Measurements from ENCODE around the gene PDZRN3.
A peak's percentile ranks its signal among the peaks of the same experiment; 100 is the strongest.

Gene PDZRN3

GRCh38 chr3:73603762-73604171 is 21.0 kb downstream of the PDZRN3 start:
- peak; percentile 69 for ATAC-seq
- TF ChIP-seq TCF4 (CRISPR knock-in tag; IDR thresholded peaks at IDR 0.05; ENCODE audit: borderline replicate concordance): peak; percentile 91
- TF ChIP-seq ISL1 (CRISPR knock-in tag; IDR thresholded peaks at IDR 0.05): peak; percentile 95
- TF ChIP-seq GLIS3 (CRISPR knock-in tag; IDR thresholded peaks at IDR 0.05): 0 out of 2 replicates have a peak, but pooled peaks have one; percentile 83
- TF ChIP-seq CSDC2 (CRISPR knock-in tag; IDR thresholded peaks at IDR 0.05): 0 out of 2 replicates have a peak, but pooled peaks have one; percentile 21
- TF ChIP-seq OSR1 (CRISPR knock-in tag; IDR thresholded peaks at IDR 0.05): no peak
- no peak for TF ChIP-seq BACH2 (CRISPR knock-in tag; IDR thresholded peaks at IDR 0.05; ENCODE audit: borderline replicate concordance)
- TF ChIP-seq, protein P1, sequence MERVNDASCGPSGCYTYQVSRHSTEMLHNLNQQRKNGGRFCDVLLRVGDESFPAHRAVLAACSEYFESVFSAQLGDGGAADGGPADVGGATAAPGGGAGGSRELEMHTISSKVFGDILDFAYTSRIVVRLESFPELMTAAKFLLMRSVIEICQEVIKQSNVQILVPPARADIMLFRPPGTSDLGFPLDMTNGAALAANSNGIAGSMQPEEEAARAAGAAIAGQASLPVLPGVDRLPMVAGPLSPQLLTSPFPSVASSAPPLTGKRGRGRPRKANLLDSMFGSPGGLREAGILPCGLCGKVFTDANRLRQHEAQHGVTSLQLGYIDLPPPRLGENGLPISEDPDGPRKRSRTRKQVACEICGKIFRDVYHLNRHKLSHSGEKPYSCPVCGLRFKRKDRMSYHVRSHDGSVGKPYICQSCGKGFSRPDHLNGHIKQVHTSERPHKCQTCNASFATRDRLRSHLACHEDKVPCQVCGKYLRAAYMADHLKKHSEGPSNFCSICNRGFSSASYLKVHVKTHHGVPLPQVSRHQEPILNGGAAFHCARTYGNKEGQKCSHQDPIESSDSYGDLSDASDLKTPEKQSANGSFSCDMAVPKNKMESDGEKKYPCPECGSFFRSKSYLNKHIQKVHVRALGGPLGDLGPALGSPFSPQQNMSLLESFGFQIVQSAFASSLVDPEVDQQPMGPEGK (CRISPR knock-in tag; IDR thresholded peaks at IDR 0.05; ENCODE audit: borderline replicate concordance): peak; percentile 87
- peak; percentile 90 for TF ChIP-seq TOX (CRISPR knock-in tag; IDR thresholded peaks at IDR 0.05; ENCODE audit: borderline replicate concordance)
- 0 out of 2 replicates have a peak, but pooled peaks have one; percentile 14 for TF ChIP-seq ARNTL (CRISPR knock-in tag; IDR thresholded peaks at IDR 0.05; ENCODE audit: borderline replicate concordance, low read depth)
- TF ChIP-seq ESRRG (CRISPR knock-in tag; IDR thresholded peaks at IDR 0.05): no peak
- TF ChIP-seq CREB5 (CRISPR knock-in tag; IDR thresholded peaks at IDR 0.05; ENCODE audit: low read depth): peak; percentile 62; the same call in 1 of the 2 replicates
- TF ChIP-seq POU6F1 (CRISPR knock-in tag; IDR thresholded peaks at IDR 0.05; ENCODE audit: borderline replicate concordance, low read depth): no peak
- TF ChIP-seq, protein P2, sequence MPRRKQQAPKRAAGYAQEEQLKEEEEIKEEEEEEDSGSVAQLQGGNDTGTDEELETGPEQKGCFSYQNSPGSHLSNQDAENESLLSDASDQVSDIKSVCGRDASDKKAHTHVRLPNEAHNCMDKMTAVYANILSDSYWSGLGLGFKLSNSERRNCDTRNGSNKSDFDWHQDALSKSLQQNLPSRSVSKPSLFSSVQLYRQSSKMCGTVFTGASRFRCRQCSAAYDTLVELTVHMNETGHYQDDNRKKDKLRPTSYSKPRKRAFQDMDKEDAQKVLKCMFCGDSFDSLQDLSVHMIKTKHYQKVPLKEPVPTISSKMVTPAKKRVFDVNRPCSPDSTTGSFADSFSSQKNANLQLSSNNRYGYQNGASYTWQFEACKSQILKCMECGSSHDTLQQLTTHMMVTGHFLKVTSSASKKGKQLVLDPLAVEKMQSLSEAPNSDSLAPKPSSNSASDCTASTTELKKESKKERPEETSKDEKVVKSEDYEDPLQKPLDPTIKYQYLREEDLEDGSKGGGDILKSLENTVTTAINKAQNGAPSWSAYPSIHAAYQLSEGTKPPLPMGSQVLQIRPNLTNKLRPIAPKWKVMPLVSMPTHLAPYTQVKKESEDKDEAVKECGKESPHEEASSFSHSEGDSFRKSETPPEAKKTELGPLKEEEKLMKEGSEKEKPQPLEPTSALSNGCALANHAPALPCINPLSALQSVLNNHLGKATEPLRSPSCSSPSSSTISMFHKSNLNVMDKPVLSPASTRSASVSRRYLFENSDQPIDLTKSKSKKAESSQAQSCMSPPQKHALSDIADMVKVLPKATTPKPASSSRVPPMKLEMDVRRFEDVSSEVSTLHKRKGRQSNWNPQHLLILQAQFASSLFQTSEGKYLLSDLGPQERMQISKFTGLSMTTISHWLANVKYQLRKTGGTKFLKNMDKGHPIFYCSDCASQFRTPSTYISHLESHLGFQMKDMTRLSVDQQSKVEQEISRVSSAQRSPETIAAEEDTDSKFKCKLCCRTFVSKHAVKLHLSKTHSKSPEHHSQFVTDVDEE (CRISPR knock-in tag; IDR thresholded peaks at IDR 0.05): peak; percentile 91
- peak; percentile 53; the same call in 1 of the 2 replicates for TF ChIP-seq ZC3H10 (CRISPR knock-in tag; IDR thresholded peaks at IDR 0.05)
- TF ChIP-seq ZFP3 (CRISPR knock-in tag; IDR thresholded peaks at IDR 0.05): 0 out of 2 replicates have a peak, but pooled peaks have one; percentile 53
- no peak for TF ChIP-seq ZNF8 (CRISPR knock-in tag; IDR thresholded peaks at IDR 0.05)
- no peak for TF ChIP-seq ZNF565 (CRISPR knock-in tag; conservative IDR thresholded peaks at IDR 0.05; ENCODE audit: low read depth)
- TF ChIP-seq PPARA (CRISPR knock-in tag; IDR thresholded peaks at IDR 0.05; ENCODE audit: borderline replicate concordance): no peak
- TF ChIP-seq ZNF70 (CRISPR knock-in tag; IDR thresholded peaks at IDR 0.05): no peak
- no peak for TF ChIP-seq ZFP30 (CRISPR knock-in tag; IDR thresholded peaks at IDR 0.05)
- TF ChIP-seq SNAI2 (CRISPR knock-in tag; IDR thresholded peaks at IDR 0.05): no peak
- TF ChIP-seq, protein P3, sequence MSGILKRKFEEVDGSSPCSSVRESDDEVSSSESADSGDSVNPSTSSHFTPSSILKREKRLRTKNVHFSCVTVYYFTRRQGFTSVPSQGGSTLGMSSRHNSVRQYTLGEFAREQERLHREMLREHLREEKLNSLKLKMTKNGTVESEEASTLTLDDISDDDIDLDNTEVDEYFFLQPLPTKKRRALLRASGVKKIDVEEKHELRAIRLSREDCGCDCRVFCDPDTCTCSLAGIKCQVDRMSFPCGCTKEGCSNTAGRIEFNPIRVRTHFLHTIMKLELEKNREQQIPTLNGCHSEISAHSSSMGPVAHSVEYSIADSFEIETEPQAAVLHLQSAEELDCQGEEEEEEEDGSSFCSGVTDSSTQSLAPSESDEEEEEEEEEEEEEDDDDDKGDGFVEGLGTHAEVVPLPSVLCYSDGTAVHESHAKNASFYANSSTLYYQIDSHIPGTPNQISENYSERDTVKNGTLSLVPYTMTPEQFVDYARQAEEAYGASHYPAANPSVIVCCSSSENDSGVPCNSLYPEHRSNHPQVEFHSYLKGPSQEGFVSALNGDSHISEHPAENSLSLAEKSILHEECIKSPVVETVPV (CRISPR knock-in tag; IDR thresholded peaks at IDR 0.05): peak; percentile 86
- peak; percentile 79; the same call in 1 of the 2 replicates for TF ChIP-seq RARB (CRISPR knock-in tag; IDR thresholded peaks at IDR 0.05)

GRCh38 chr3:73602170-73602569 is 22.6 kb downstream of the PDZRN3 start:
- no peak for TF ChIP-seq ZFP3 (CRISPR knock-in tag; IDR thresholded peaks at IDR 0.05)
- TF ChIP-seq, protein P2 (CRISPR knock-in tag; IDR thresholded peaks at IDR 0.05): no peak
- TF ChIP-seq TOX (CRISPR knock-in tag; IDR thresholded peaks at IDR 0.05; ENCODE audit: borderline replicate concordance): 0 out of 2 replicates have a peak, but pooled peaks have one; percentile 57
- peak; percentile 74 for TF ChIP-seq ISL1 (CRISPR knock-in tag; IDR thresholded peaks at IDR 0.05)
- ATAC-seq: peak; percentile 52
